K562 (cell line): ENCODE data around the gene ZMYND15. TPM values are rescaled to one million over a fixed set of nuclear protein-coding genes. Genes with fewer than 3 reads are reported as not detected.
A peak's percentile ranks its signal among the peaks of the same experiment; 100 is the strongest.
"Not testable (repeated sequence)": the region's sequence is repeated elsewhere in the genome, so short reads cannot be mapped to it uniquely, and the experiment has no call there.

Source experiments
- ATAC-seq: fragments of 200-7000 bp; cut with Tn5 transposase; 3 replicates; pipeline ENCODE4 v1.9.1; 2020; ENCODE audit warnings: moderate library complexity
- BruUV-seq: library from RNA; stranded (reverse); fragments of 400-500 nt; replicated peaks from 2 replicates; lab custom pipeline; 2021; lab: Mats Ljungman, UMichigan
- CTCF ChIA-PET: fragments of 300-600 bp; formaldehyde crosslinking; extraction: SDS; loops from one replicate; lab custom pipeline; 2021; ENCODE audit warnings: low intra/inter-chr PET ratio; lab: Yijun Ruan, JAX
- POLR2A ChIA-PET: fragments of 300-600, 350-650 bp; sonication (Branson Sonifier 250); formaldehyde crosslinking; extraction: SDS; loops from one replicate; lab custom pipeline; 2021; ENCODE audit warnings: antibody characterized with exemption, inconsistent platforms; lab: Yijun Ruan, JAX
- DNase-seq, 4 experiments: peaks; one replicate each; pipeline versions ENCODE4 v3.0.0 to v3.0.0-alpha.2; 2011 to 2018; ENCODE audit warnings: low spot score in 3 of 4, mixed read lengths in 3 of 4; ENCODE audit errors: extremely low read depth in 1 of 4
- FAIRE-seq: peaks from 2 replicates; lab custom pipeline; 2011; peaks lifted over from hg19 to GRCh38; lab: Jason Lieb, UNC
- H2AFZ ChIP-seq: 2 replicates; pipeline ENCODE4 v1.6.0; 2011; ENCODE audit warnings: low read depth, low read length, control low read depth, inconsistent platforms
- H3K27ac ChIP-seq: fragments of 200-600 bp; 3 replicates; pipeline ENCODE4 v1.8.0; 2011; ENCODE audit warnings: low read depth, mild to moderate bottlenecking, control low read depth, inconsistent platforms, low read length, moderate library complexity, mixed read lengths; ENCODE audit errors: extremely low read depth
- H3K27me3 ChIP-seq, 2 experiments: fragments of 300-600 bp in 1 of 2; 2 replicates in 1 of 2; 3 replicates in 1 of 2; pipeline versions ENCODE4 v1.6.0 to v1.8.0; 2011; ENCODE audit warnings: inconsistent platforms in 2 of 2, low read length in 2 of 2, mild to moderate bottlenecking in 1 of 2, mixed read lengths in 1 of 2, moderate library complexity in 1 of 2; ENCODE audit not compliant: control insufficient read depth in 2 of 2, insufficient read depth in 2 of 2
- H3K36me3 ChIP-seq: fragments of 300-600 bp; 3 replicates; pipeline ENCODE4 v1.8.0; 2011; ENCODE audit warnings: mild to moderate bottlenecking, low read length, inconsistent platforms; ENCODE audit not compliant: control insufficient read depth, insufficient read depth
- H3K4me1 ChIP-seq, 2 experiments: fragments of 200-600 bp in 1 of 2; replicated peaks in 1 of 2; 2 replicates in 1 of 2; 3 replicates in 1 of 2; pipeline versions ENCODE4 v1.5.1 to v1.8.0; 2011; ENCODE audit warnings: inconsistent platforms in 2 of 2, low read length in 2 of 2, mild to moderate bottlenecking in 1 of 2, mixed read lengths in 1 of 2, moderate library complexity in 1 of 2; ENCODE audit not compliant: control insufficient read depth in 2 of 2, insufficient read depth in 2 of 2
- H3K4me2 ChIP-seq: 2 replicates; pipeline ENCODE4 v1.6.1; 2011; ENCODE audit warnings: low read length, control low read depth, inconsistent platforms, mixed read lengths; ENCODE audit not compliant: insufficient read depth
- H3K4me3 ChIP-seq: fragments of 200-600 bp; sonication (generic), shearing (Covaris generic); 2 replicates; pipeline ENCODE4 v1.5.1; 2016; ENCODE audit warnings: control low read depth, inconsistent platforms
- H3K79me2 ChIP-seq: fragments of 200-600 bp; 3 replicates; pipeline ENCODE4 v1.8.0; 2011; ENCODE audit warnings: low read length, inconsistent platforms; ENCODE audit not compliant: control insufficient read depth, insufficient read depth
- H3K9ac ChIP-seq, 2 experiments: 2 replicates each; pipeline versions ENCODE4 v1.6.0 to v1.6.1; 2011; ENCODE audit warnings: low read depth in 2 of 2, low read length in 2 of 2, control low read depth in 1 of 2, inconsistent platforms in 1 of 2, mild to moderate bottlenecking in 1 of 2, mixed read lengths in 1 of 2; ENCODE audit not compliant: insufficient read depth in 1 of 2
- H3K9me1 ChIP-seq: one replicate; pipeline ENCODE4 v1.6.0; 2011; ENCODE audit warnings: inconsistent platforms, mild to moderate bottlenecking, low read length, moderate library complexity; ENCODE audit not compliant: control insufficient read depth, insufficient read depth
- H3K9me3 ChIP-seq: replicated peaks from 2 replicates; pipeline ENCODE4 v1.5.1; 2011; ENCODE audit warnings: low read depth, low read length, inconsistent platforms; ENCODE audit not compliant: control insufficient read depth, insufficient read depth
- H4K20me1 ChIP-seq: replicated peaks from 2 replicates; pipeline ENCODE4 v1.6.1; 2011; ENCODE audit warnings: low read length, inconsistent platforms, mixed read lengths; ENCODE audit not compliant: control insufficient read depth, insufficient read depth
- ARID1B ChIP-seq: fragments of 450-650 bp; IDR thresholded peaks from 2 replicates; pipeline ENCODE4 v1.6.1; 2016; ENCODE audit warnings: antibody characterized with exemption, mild to moderate bottlenecking, inconsistent platforms
- LARP7 ChIP-seq: fragments of 450-650 bp; IDR thresholded peaks from 2 replicates; pipeline ENCODE4 v1.6.1; 2016
- SIN3A ChIP-seq, 2 experiments: fragments of 150-350 bp in 1 of 2; IDR thresholded peaks; 2 replicates each; pipeline ENCODE4 v1.6.1; 2011 to 2016; ENCODE audit warnings: borderline replicate concordance in 2 of 2, low read depth in 2 of 2, low read length in 2 of 2, mild to moderate bottlenecking in 2 of 2, moderate library complexity in 2 of 2; ENCODE audit not compliant: control insufficient read depth in 1 of 2
- ZNF175 ChIP-seq: fragments of 200-800 bp; sonication (Bioruptor generic); IDR thresholded peaks from 2 replicates; pipeline ENCODE4 v1.6.1; 2016; ENCODE audit warnings: low read depth, mild to moderate bottlenecking, missing genetic modification characterization, missing compliant biosample characterization
- WGBS: fragments of 100-300 bp; shearing (Covaris generic); methylation state at CpG from one replicate; pipeline ENCODE4 v1.1.6; 2016; ENCODE audit warnings: low coverage, mixed read lengths; ENCODE audit not compliant: insufficient coverage; ENCODE audit errors: missing lambda C conversion rate; 5-methylcytosine and 5-hydroxymethylcytosine counted together
- in situ Hi-C: fragments of 300-500 bp; cut with MboI; formaldehyde crosslinking; loops from 4 replicates; pipeline ENCODE4 v1.15.0; 2018; ENCODE audit warnings: inconsistent platforms, mixed read lengths
- intact Hi-C: fragments of 100-400 bp; cut with micrococcal nuclease; formaldehyde crosslinking; loops from 2 replicates; pipeline ENCODE4 v1.14.2; 2022
- polyA plus RNA-seq, 8 experiments: library from polyadenylated mRNA; depleted of rRNA in 4 of 8; stranded (reverse) in 5 of 8; unstranded in 3 of 8; fragments of >200 nt; fragmentation: Nextera tagmentation in 2 of 8; fragmentation: Illumina TruSeq in 1 of 8; extraction: Ambion mirVana in 2 of 8; extraction: Trizol in 1 of 8; gene quantifications; 2 replicates each; pipeline versions ENCODE4 v1.2.1 to v1.2.3, GENCODE V29; 2011 to 2014; ENCODE audit warnings: inconsistent platforms in 1 of 8, missing spikeins in 1 of 8
- total RNA-seq, 7 experiments: library from RNA; depleted of rRNA in 6 of 7; stranded (reverse); fragments of >200 nt in 6 of 7; fragmentation: Illumina TruSeq in 2 of 7; extraction: Trizol in 2 of 7; gene quantifications; 2 replicates each; pipeline versions ENCODE4 v1.2.1 to v1.2.3, GENCODE V29; 2011 to 2021; ENCODE audit warnings: low replicate concordance in 1 of 7

ZMYND15 gene
- total and polyA plus RNA-seq, 9 of the 15 experiments (the other 6 are each of a cell fraction or from before 2014, with no cell fraction given) = 0.09 TPM; not detected in 8

DNA sequence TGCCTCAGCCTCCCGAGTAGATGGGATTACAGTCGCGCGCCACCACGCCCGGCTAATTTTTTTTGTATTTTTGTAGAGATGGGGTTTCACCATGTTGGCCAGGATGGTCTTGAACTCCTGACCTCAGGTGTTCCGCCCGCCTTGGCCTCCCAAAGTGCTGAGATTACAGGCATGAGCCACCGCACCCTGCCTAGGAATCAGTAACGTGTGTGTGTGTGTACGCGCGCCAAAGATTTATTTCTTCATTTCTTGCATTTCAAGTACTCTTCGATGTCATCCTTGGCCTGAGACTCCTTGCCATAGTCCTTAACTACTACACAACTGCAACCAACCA is 35.1 kb upstream of the ZMYND15 start:
- in situ Hi-C loops, H3K9me1 ChIP-seq, H3K9me3 ChIP-seq, H4K20me1 ChIP-seq, FAIRE-seq, DNase-seq, H3K27me3 ChIP-seq, BruUV-seq, CTCF ChIA-PET: not testable (repeated sequence)
- peaks cover 12% of the 10 kb centered on the region in 2 experiments; a peak in 4 of 5 replicates for H3K4me1 ChIP-seq
- intact Hi-C loops = loop anchor here (10.0 kb wide), 1 partner anchor 140 kb away; the partner anchor contains the start of gene GGT6
- WGBS = 12% methylated on average over 8 of the region's 14 CpGs
- peak overlapping the region; percentile 100 for H3K4me3 ChIP-seq
- H3K79me2 ChIP-seq = peaks cover 49% of the 10 kb centered on the region
- H3K27ac ChIP-seq = peak overlapping the region; percentile 86
- H3K9ac ChIP-seq = peak overlapping the region; percentile 84 to 99
- peaks cover 17% of the 10 kb centered on the region; the same call in 2 of the 3 replicates for H3K36me3 ChIP-seq
- TF ChIP-seq LARP7 (peak; percentile 67; the same call in 1 of the 2 replicates), ARID1B (0 out of 2 replicates have a peak, but pooled peaks have one; percentile 2)
- POLR2A ChIA-PET = interaction anchor here (1.4 kb wide), 1 partner anchor 40 kb away, joined by 3 read pairs; no protein-coding TSS in a partner anchor
- peak overlapping the region; percentile 87 for H3K4me2 ChIP-seq
- peak; percentile 12; the same call in 1 of the 3 replicates for ATAC-seq
- H2AFZ ChIP-seq = peak overlapping the region; percentile 95; the same call in 1 of the 2 replicates

DNA sequence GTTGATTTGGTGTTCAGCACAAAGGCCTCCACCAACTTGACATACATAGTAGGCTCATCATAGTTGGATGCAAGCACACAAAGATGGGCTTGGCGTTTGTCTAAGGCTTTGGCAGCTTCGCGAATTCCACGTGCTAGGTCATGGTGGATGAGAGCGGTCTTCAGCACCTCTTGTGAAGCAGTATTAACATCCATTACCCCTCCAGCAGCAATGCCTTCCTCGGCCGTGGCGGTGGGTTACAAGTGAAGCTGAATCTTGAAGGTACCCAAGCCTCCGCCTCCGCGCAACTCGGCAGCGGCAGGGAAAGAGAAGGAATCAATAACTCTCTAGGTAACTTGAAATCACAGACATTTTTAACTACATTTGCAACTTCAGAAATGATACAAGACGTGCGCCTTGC is 34.6 kb upstream of the ZMYND15 start:
- no peak for DNase-seq
- BruUV-seq = no TSS peak
- peaks cover 17% of the 10 kb centered on the region; the same call in 2 of the 3 replicates for H3K36me3 ChIP-seq
- CTCF ChIA-PET = no interaction called here
- H4K20me1 ChIP-seq = 0 out of 2 replicates have a peak, but pooled peaks cover 5% of the 10 kb centered on the region
- peak overlapping the region; percentile 79 to 84 for H3K9ac ChIP-seq
- ATAC-seq = no peak
- H3K9me3 ChIP-seq = no peaks in the 10 kb centered on the region
- peaks cover 48% of the 10 kb centered on the region for H3K79me2 ChIP-seq
- 77% methylated on average over 9 of the region's 15 CpGs for WGBS
- no peaks in the 10 kb centered on the region for H3K27me3 ChIP-seq
- FAIRE-seq = no peak
- peak overlapping the region; percentile 100 for H3K4me3 ChIP-seq
- POLR2A ChIA-PET = no interaction called here
- H3K27ac ChIP-seq = peak overlapping the region; percentile 86; the same call in 2 of the 3 replicates
- TF ChIP-seq SIN3A (IDR thresholded peaks at IDR 0.05; ENCODE audit: borderline replicate concordance in 2 of 2, control insufficient read depth in 1 of 2, low read depth in 2 of 2, low read length in 2 of 2) = no peak
- TF ChIP-seq ZNF175 (CRISPR knock-in tag) = no peak
- 0 out of 2 replicates have a peak overlapping the region, but pooled peaks have one; percentile 95 for H2AFZ ChIP-seq
- in situ Hi-C loops = no loop called here
- intact Hi-C loops = loop anchor here (10.0 kb wide), 1 partner anchor 140 kb away; the partner anchor contains the start of gene GGT6
- peaks cover 12 to 14% of the 10 kb centered on the region in 2 experiments; a peak in 4 of 5 replicates for H3K4me1 ChIP-seq
- H3K9me1 ChIP-seq = peaks cover 4% of the 10 kb centered on the region
- peak overlapping the region; percentile 87 for H3K4me2 ChIP-seq
